ENCODE results near the gene COLEC12. TPM values are rescaled to one million over a fixed set of nuclear protein-coding genes. Genes with fewer than 3 reads are reported as not detected.

COLEC12 gene
- total RNA-seq, 1 experiment from 2014 or later = 0.03 TPM

DNA sequence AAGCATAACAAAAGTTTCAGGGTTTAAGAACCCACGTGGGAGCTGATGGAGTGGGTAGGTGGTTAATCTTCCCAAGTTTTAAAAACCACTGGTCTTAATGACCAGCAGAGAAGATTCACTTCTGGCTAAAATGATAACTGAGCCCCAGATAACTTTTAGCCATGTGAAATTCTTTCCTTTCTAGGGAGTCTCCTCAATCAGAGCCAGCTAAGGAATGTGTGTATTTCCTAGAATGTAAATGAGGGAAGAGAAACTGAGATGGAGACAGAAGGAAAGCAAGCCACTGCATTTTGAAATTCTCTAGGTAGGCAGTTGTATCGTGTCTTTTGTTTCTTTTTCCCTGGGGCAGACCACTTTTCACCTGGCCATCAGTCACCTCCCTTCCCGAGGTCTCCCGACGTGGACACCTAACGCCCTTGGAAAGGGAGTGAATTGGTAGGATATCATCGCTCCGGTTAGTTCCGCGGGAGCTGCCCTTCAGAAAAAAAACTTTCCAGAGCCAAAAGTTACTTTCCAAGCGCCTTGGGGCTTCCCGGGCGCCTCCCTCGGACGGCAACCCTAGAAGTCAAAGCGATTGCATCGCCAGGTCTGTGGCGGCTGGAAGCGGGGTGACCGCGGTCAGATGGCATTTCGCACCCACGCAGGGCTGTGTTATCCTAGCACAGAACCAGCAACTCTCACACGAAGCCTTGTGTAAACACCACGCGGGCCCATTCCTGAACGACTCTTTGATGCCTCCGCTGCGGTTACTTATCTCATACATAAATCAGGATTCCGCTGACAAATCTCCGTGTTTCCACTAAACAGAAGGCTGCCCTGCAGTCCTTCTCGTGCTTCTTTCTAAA lies 1.3 kb downstream of the COLEC12 start:
- ChIA-PET POLR2A (no interaction called here), CTCF (interaction anchor here (0.7 kb wide), 1 partner anchor 148 kb away, joined by 4 read pairs; no protein-coding TSS in a partner anchor)
- in situ Hi-C loops (cut with HindIII; ENCODE audit: low pct_unique_long_range_greater_than_20kb, low sequenced_read_pairs) = no loop called here
- H3K9me3 ChIP-seq (ENCODE audit: control insufficient read depth, insufficient read depth, low read depth, low read length) = no peaks in the 10 kb centered on the region
- H3K4me3 ChIP-seq (ENCODE audit: low read depth in 2 of 2, low read length in 2 of 2) = peak overlapping the region; percentile 18 to 21; a peak in 3 of 4 replicates
- no peak for TF ChIP-seq REST (IDR thresholded peaks at IDR 0.05; ENCODE audit: insufficient read depth in 1 of 2, low read depth in 2 of 2, low read length in 1 of 2)
- peak; percentile 85 for TF ChIP-seq TCF7L2 (IDR thresholded peaks at IDR 0.05; ENCODE audit: low read depth, low read length)
- intact Hi-C loops (cut with micrococcal nuclease; ENCODE audit: unreplicated experiment) = no loop called here
- ATAC-seq (peak; percentile 40; the same call in 1 of the 2 replicates), DNase-seq (ENCODE audit: low read depth, low spot score) (no peak)
- H3K27ac ChIP-seq (ENCODE audit: low read length) = no peak overlapping the region
- H3K4me1 ChIP-seq (ENCODE audit: control insufficient read depth, insufficient read depth, low read length) = peaks cover 8% of the 10 kb centered on the region; the same call in 1 of the 2 replicates
- no peaks in the 10 kb centered on the region for H3K36me3 ChIP-seq (ENCODE audit: control insufficient read depth, insufficient read depth, low read length)
- BruUV-seq (replicated peaks) = no TSS peak
- peaks cover 13% of the 10 kb centered on the region for H3K27me3 ChIP-seq (ENCODE audit: control insufficient read depth, insufficient read depth, low read length)

- POLR2A ChIA-PET = no interaction called here
- BruUV-seq (replicated peaks) = no TSS peak
- no peaks in the 10 kb centered on the region for H3K9me3 ChIP-seq (ENCODE audit: control insufficient read depth, insufficient read depth, low read depth, low read length)
- H3K36me3 ChIP-seq (ENCODE audit: control insufficient read depth, insufficient read depth, low read length) = no peaks in the 10 kb centered on the region
- in situ Hi-C loops (cut with HindIII; ENCODE audit: low pct_unique_long_range_greater_than_20kb, low sequenced_read_pairs) (no loop called here), intact Hi-C loops (cut with micrococcal nuclease; ENCODE audit: unreplicated experiment) (no loop called here)
- H3K27ac ChIP-seq (ENCODE audit: low read length) = no peak overlapping the region
- H3K27me3 ChIP-seq (ENCODE audit: control insufficient read depth, insufficient read depth, low read length) = peaks cover 13% of the 10 kb centered on the region
- TF ChIP-seq REST (IDR thresholded peaks at IDR 0.05; ENCODE audit: insufficient read depth in 1 of 2, low read depth in 2 of 2, low read length in 1 of 2) (no peak), POLR2AphosphoS5 (IDR thresholded peaks at IDR 0.05; ENCODE audit: low read depth, low read length) (no peak), TCF7L2 (IDR thresholded peaks at IDR 0.05; ENCODE audit: low read depth, low read length) (no peak), SIN3A (IDR thresholded peaks at IDR 0.05; ENCODE audit: borderline replicate concordance, insufficient read depth, low read depth, low read length) (no peak), CTCF (IDR thresholded peaks at IDR 0.05) (no peak)
- CTCF ChIA-PET = interaction anchor here (0.6 kb wide), 1 partner anchor 807 kb away, joined by 4 read pairs; no protein-coding TSS in a partner anchor
- peaks cover 8% of the 10 kb centered on the region; the same call in 1 of the 2 replicates for H3K4me1 ChIP-seq (ENCODE audit: control insufficient read depth, insufficient read depth, low read length)
- no peak for ATAC-seq
- no peak overlapping the region for H3K4me3 ChIP-seq (ENCODE audit: low read depth in 2 of 2, low read length in 2 of 2)
- DNase-seq (ENCODE audit: low read depth, low spot score) = no peak
Measured at GRCh38 chr18:497688-498087, 2.8 kb downstream of the COLEC12 start.

Measured in Panc1 (cell line).